GM19468 (cell line): Measurements from ENCODE around the gene YPEL3.

ENCODE experiments used
- ATAC-seq: cut with Tn5 transposase; IDR thresholded peaks from one replicate; pipeline ENCODE4 v1.9.1; 2021; ENCODE audit warnings: mild to moderate bottlenecking, moderate library complexity, moderate number of reproducible peaks; ENCODE audit not compliant: unreplicated experiment; ENCODE audit errors: extremely low read depth

Gene YPEL3

DNA sequence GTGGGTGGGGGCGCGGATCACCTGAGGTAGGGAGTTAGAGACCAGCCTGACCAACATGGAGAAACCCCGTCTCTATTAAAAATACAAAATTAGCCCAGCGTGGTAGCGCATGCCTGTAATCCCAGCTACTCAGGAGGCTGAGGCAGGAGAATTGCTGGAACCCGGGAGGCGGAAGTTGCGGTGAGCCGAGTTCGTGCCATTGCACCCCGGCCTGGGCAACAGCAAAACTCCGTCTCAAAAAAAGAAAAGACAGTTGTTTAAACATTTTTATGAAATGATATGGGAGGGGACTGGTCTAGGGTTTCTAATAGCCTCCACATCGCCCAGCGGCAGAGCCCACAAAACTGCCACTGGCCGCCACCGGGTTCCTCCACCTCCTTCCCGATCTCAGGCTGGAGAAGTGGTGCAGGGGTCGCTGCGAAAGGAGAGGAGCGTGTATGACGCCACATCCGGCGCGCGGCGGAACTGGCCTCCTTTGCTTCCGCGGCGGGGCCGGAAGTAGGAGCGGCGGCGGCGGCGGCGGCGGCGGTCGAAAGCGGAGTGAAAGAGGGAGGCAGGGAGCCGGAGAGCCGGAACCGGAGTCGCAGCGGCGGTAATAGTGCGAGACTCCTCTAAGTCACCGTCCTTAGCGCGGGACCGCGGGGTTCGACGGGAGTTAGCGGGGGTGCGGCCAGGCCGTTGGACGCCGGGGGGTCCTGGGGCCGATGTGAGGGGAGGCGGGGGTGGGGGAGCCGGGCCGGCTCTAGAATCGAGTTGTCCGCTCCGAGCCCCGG, 20.3 kb downstream of the YPEL3 start, which contains the start of gene PPP4C:
Gene PPP4C, plus strand, starts transcription at position 492 of the 773 bp plus-strand sequence. CDS start 384 bp downstream, outside the sequence.
- ATAC-seq, result peak; percentile 34

GRCh38 chr16:30070490-30070889, 25.5 kb downstream of the YPEL3 start:
- ATAC-seq, result no peak

DNA sequence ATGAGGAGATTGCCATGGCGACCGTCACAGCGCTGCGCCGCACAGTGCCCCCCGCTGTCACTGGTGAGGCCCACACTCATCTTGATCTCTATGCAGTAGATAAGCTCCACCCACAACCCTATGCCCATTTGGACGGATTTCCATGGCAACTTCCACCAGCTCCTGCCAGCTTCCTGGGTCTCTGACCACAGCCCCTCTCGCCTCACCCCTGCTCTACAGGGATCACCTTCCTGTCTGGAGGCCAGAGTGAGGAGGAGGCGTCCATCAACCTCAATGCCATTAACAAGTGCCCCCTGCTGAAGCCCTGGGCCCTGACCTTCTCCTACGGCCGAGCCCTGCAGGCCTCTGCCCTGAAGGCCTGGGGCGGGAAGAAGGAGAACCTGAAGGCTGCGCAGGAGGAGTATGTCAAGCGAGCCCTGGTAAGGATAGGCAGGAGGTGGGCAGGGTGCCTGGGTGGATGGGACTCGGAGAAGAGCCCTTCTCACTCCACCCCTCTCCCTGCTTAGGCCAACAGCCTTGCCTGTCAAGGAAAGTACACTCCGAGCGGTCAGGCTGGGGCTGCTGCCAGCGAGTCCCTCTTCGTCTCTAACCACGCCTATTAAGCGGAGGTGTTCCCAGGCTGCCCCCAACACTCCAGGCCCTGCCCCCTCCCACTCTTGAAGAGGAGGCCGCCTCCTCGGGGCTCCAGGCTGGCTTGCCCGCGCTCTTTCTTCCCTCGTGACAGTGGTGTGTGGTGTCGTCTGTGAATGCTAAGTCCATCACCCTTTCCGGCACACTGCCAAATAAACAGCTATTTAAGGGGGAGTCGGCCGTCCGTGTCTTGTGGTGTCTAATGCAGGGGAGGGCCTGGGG, 26.2 kb downstream of the YPEL3 start:
- no peak for ATAC-seq

GRCh38 chr16:30068750-30069610, 27.0 kb downstream of the YPEL3 start:
- no peak for ATAC-seq

DNA sequence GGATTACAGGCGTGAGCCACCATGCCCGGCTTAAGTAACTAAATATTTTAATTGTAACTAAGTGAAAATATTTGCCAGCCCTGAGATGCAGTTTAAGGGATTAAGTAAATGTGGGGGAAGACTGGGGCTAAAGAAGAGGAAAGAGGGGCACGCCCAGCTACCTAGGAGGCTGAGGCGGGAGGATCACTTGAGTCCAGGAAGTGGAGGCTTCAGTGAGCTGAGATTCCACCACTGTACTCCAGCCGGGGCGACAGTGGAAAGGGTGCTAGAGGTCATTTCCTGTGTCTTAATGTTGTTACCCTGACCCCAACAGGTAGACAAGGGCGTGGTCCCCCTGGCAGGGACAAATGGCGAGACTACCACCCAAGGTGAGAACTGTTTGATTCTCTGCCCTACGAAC, 27.7 kb downstream of the YPEL3 start:
- no peak for ATAC-seq

DNA sequence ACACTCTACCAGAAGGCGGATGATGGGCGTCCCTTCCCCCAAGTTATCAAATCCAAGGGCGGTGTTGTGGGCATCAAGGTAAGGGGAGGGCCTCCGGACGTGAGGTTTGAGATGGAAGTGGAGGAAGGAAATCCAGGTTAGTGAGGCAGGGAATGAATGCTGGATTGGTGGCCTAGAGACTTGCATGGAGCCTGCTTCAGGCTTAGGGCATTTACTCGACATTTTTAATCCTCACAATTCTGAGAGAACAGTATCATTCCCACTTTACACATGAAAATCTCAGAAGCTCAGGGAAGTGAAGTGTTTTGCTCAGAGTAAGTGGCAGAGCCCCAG, 28.5 kb downstream of the YPEL3 start:
- ATAC-seq, result no peak

DNA sequence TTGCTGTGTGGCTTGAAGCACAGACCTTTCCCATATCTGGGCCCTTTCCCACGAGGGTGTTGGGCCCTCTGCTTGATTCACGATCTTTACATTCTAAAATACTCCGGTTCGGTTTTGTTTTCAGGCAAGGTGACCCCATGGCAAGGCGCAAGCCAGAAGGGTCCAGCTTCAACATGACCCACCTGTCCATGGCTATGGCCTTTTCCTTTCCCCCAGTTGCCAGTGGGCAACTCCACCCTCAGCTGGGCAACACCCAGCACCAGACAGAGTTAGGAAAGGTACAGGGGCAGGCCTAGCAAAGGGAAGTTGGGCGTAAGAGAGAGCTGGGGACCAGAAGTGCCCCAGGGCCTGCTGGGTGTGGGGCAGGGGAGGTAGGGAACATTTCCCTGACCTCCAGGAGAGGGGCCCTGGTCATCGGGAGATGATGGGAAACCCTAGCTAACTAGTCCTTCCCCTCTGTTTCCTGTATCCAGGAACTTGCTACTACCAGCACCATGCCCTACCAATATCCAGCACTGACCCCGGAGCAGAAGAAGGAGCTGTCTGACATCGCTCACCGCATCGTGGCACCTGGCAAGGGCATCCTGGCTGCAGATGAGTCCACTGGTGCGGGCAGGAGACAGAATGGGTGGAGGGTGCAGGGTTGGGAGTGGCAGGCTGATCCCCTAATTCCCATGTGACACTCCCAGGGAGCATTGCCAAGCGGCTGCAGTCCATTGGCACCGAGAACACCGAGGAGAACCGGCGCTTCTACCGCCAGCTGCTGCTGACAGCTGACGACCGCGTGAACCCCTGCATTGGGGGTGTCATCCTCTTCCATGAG, 29.0 kb downstream of the YPEL3 start:
- no peak for ATAC-seq

GRCh38 chr16:30065943-30066760, 29.9 kb downstream of the YPEL3 start:
- no peak for ATAC-seq

- ATAC-seq, result peak; percentile 72
Observed at GRCh38 chr16:30065102-30065942, 30.7 kb downstream of the YPEL3 start, which contains the start of gene ALDOA. TSS of gene ALDOA (plus strand) at chr16:30065760. CDS start at chr16:30066898, 1,138 bp downstream.

- no peak for ATAC-seq
Observed at GRCh38 chr16:30064729-30065101, 31.3 kb downstream of the YPEL3 start.

GRCh38 chr16:30063893-30064728, 31.9 kb downstream of the YPEL3 start:
- no peak for ATAC-seq

DNA sequence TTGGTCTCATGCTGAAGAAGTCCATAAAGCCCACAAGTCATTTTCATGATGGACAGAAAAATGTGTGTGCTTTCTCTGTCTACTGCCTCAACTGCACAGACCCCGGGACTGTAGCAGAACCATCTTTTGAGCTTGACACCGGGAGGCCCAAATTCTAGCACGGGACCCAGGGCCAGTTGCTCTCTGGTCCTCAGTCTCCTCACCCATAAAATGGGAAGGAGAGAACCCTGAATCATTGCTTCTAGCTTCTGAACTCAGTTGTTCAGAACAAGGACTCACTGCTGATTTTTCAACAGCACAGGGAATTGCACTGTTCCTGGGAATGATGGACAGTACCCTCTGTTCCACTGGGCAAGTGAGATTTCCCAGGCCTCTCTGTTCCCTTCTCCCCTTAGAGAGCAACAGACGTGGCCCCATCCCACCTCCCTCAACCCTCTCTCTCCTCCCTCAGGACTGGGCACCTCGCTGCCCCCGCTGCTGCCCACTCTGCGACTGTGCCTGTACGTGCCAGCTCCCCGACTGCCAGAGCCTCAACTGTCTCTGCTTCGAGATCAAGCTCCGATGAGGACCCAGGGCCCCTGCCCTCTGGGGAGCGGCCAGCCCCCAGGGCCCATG, 32.6 kb downstream of the YPEL3 start:
- no peak for ATAC-seq

DNA sequence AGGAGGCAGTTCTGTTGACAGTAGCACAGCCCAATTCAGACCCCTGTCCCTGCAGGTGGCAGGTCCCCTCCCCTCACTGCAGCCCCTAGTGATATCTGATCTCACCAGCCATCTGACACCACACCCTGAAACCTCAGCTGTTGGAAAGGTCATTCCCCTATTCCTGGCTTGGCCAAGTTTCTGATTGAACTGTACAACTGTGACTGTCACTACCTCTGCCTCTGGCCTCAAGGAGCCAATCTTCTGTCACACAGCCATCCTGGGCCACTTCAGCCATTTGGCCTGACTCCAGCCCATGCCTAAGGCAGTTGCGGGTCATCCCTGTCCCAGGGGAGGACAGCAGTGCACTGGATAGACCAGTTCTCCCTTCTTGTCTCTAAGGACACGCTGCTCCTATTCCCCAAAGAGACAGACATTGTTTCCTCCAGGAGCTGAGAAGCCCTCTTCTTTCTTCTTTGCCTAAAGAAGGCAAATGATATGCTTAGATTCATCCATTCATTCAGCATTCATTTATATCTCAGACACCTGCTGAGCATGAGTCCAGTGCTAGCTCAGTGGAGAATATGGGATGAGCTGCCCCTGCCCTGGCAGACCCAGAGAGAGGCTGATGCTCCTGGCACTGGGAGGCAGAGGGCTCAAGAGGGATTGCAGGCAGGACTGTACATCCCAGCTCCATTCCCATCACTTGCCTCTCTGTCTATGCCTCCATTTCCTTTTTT, 35.0 kb downstream of the YPEL3 start:
- ATAC-seq, result no peak

DNA sequence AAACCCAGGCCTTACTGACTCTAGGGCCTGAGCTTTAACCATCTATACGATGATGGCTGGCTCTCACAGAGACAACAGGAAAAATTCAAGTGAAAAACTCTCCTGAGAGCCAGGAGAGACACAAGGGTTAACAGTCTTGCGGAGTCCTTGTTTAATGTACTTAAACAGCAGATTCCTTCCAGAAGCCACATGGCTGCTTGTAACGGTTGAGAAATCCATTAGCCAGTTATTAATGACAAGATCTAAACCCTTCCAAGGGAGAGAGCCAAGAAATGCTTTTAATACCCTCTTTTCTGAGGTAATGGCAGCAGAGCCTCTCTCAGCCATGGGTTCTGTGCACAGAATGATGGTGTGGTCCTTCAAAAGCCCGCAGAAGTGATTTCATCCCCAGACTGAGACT, 35.7 kb downstream of the YPEL3 start:
- no peak for ATAC-seq

DNA sequence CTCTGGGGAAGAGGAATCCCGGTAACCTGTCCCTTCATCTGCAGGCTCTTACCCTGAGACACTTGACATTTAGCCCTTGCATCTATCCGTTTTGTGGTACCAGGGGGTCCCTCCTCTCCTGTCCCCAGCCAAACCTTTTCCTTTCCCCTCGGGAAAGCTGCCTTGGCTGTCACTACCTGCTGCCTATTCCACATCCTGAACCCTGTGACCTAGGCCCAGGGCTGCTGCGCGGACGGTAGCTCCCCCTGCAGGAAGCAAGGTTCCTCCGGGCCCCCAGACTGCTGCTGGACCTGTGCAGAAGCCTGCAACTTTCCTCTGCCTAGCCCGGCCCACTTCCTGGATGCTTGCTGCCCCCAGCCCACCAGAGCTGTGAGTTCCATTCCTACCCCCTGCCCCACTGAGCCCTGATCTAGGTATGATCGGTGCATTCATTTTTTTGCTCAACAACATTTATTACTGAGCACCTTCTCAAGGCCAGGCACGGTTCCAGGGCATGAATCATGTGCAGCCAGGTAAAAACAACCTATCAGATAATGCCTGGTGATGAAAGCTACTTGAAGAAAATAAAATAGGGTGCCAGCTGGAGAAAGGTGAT, 41.0 kb downstream of the YPEL3 start:
- ATAC-seq, result no peak

DNA sequence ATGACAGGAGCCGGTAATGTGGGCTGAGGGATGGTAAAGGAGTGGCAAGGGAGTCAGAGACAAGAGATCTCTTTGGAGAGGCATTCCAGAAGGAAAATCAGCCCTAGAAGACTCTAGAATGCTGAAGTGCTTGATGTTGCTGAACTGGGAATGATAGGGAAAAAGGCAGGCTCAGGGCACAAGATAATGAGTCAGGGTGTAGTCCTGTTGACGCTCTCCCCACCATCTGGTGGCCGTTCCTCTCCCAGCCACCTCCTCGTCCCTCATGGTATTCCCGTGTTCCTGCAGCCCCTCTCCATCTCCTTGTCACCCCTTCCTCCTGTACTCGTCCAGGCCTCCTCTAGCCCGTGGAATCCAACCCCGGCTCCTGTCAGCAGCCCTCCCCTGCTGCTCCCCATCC, 41.6 kb downstream of the YPEL3 start:
- no peak for ATAC-seq
